Frontal cortex (tissue), 4 donors: ENCODE measurements around the gene PRKAG2. TPM values are rescaled to one million over a fixed set of nuclear protein-coding genes. Genes with fewer than 3 reads are reported as not detected.
A peak's percentile ranks its signal among the peaks of the same experiment; 100 is the strongest.

Source experiments
- DNase-seq, 2 donors: peaks; one replicate each; pipeline ENCODE4 v3.0.0; 2012; ENCODE audit warnings: low spot score in 2 of 2
- FAIRE-seq: peaks from 2 replicates; lab custom pipeline; 2012; peaks lifted over from hg19 to GRCh38; lab: Jason Lieb, UNC
- total RNA-seq: library from RNA; depleted of rRNA; stranded (reverse); fragments of >200 nt; gene quantifications from one replicate; pipeline ENCODE4 v1.2.3, GENCODE V29; 2014
- donor health status: control.
- donor health status: control.
- donor health status: control.

PRKAG2 gene
- total RNA-seq, 1 donor from 2014 or later, result 29.8 TPM

- no peak for FAIRE-seq
- peak in 1 of 2 donors; percentile 57 for DNase-seq
Measured at GRCh38 chr7:151725844-151726651, 150.9 kb downstream of the PRKAG2 start.

GRCh38 chr7:151724920-151725584 lies 151.9 kb downstream of the PRKAG2 start:
- FAIRE-seq (no peak), DNase-seq (no peak)

GRCh38 chr7:151724250-151724915 lies 152.5 kb downstream of the PRKAG2 start:
- FAIRE-seq, result no peak
- no peak for DNase-seq

- DNase-seq, result no peak
- no peak for FAIRE-seq
Measured at GRCh38 chr7:151723321-151723720, 153.6 kb downstream of the PRKAG2 start.

- FAIRE-seq, result no peak
Measured at GRCh38 chr7:151722533-151722932, 154.4 kb downstream of the PRKAG2 start.

GRCh38 chr7:151721694-151722093 lies 155.2 kb downstream of the PRKAG2 start:
- FAIRE-seq (no peak), DNase-seq (no peak)

More at GRCh38 chr7:151722533-151722932, 154.4 kb downstream of the PRKAG2 start:
- no peak for DNase-seq

- DNase-seq (no peak), FAIRE-seq (no peak)
Measured at GRCh38 chr7:151721236-151721635, 155.7 kb downstream of the PRKAG2 start.

GRCh38 chr7:151720280-151720679 lies 156.6 kb downstream of the PRKAG2 start:
- DNase-seq (no peak), FAIRE-seq (no peak)

- FAIRE-seq (no peak), DNase-seq (no peak)
Measured at GRCh38 chr7:151719897-151720242, 157.0 kb downstream of the PRKAG2 start.

- FAIRE-seq, result no peak
- no peak for DNase-seq
Measured at GRCh38 chr7:151719031-151719896, 157.7 kb downstream of the PRKAG2 start.

- FAIRE-seq (no peak), DNase-seq (no peak)
Measured at GRCh38 chr7:151717918-151718317, 159.0 kb downstream of the PRKAG2 start.

- DNase-seq (peak in 1 of 2 donors; percentile 37), FAIRE-seq (no peak)
Measured at GRCh38 chr7:151717415-151717814, 159.5 kb downstream of the PRKAG2 start.

- DNase-seq (no peak), FAIRE-seq (no peak)
Measured at GRCh38 chr7:151716323-151716722, 160.6 kb downstream of the PRKAG2 start.

GRCh38 chr7:151715666-151716315 lies 161.1 kb downstream of the PRKAG2 start:
- no peak for FAIRE-seq
- no peak for DNase-seq

GRCh38 chr7:151714201-151714600 lies 162.7 kb downstream of the PRKAG2 start:
- no peak for DNase-seq
- no peak for FAIRE-seq

- DNase-seq, result no peak
- FAIRE-seq, result no peak
Measured at GRCh38 chr7:151712810-151713125, 164.1 kb downstream of the PRKAG2 start.

- FAIRE-seq (no peak), DNase-seq (no peak)
Measured at GRCh38 chr7:151711906-151712809, 164.8 kb downstream of the PRKAG2 start.

- FAIRE-seq, result no peak
Measured at GRCh38 chr7:151711435-151711872, 165.5 kb downstream of the PRKAG2 start.

More at GRCh38 chr7:151711435-151711872, 165.5 kb downstream of the PRKAG2 start:
- DNase-seq, result no peak
